Measurements from ENCODE around the gene EML2. TPM values are rescaled to one million over a fixed set of nuclear protein-coding genes. Genes with fewer than 3 reads are reported as not detected.

The EML2 gene
- total RNA-seq, 1 donor from 2014 or later: 144 TPM

DNA sequence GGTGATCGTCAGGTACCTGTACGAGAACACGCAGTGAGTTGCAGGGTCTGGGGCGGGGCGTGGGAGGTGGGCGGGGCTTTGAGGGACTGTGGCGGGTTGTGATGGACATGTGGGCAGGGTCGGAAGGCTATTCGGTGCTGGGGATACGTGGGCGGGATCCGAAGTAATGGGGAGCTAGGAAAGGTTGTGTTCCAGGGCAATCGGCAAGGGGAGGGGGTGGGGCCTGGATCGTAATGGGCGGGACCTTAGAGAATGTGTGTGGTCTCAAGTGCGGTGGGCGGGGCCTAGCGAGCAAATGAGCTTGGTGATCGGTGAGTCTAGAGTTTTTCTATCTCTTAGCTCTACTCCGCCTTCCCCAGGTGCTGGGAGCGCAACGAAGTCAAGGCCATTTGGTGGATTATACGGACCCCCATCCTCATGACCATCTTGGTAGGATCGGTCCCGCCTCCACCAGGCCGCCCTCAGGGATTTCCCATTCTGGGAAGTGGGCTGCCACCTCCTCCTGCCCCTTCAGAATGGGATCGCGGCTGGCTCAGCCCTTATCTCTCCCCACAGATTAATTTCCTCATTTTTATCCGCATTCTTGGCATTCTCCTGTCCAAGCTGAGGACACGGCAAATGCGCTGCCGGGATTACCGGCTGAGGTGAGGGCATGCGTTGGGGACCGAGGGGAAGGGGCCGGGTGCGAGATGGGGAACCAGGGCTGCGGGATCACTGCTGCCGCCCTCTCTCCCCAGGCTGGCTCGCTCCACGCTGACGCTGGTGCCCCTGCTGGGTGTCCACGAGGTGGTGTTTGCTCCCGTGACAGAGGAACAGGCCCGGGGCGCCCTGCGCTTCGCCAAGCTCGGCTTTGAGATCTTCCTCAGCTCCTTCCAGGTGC lies 38.4 kb upstream of the EML2 start:
- H3K27me3 ChIP-seq (ENCODE audit: control insufficient read depth, insufficient read depth, low read length): no peaks in the 10 kb centered on the region
- peak overlapping the region; percentile 39 for H3K4me3 ChIP-seq (ENCODE audit: low read depth, low read length)
- FAIRE-seq: no peak
- peak; percentile 96 for DNase-seq (ENCODE audit: low read depth)
- no peaks in the 10 kb centered on the region for H3K36me3 ChIP-seq (ENCODE audit: control insufficient read depth, insufficient read depth, low read length)
- TF ChIP-seq, protein P1, sequence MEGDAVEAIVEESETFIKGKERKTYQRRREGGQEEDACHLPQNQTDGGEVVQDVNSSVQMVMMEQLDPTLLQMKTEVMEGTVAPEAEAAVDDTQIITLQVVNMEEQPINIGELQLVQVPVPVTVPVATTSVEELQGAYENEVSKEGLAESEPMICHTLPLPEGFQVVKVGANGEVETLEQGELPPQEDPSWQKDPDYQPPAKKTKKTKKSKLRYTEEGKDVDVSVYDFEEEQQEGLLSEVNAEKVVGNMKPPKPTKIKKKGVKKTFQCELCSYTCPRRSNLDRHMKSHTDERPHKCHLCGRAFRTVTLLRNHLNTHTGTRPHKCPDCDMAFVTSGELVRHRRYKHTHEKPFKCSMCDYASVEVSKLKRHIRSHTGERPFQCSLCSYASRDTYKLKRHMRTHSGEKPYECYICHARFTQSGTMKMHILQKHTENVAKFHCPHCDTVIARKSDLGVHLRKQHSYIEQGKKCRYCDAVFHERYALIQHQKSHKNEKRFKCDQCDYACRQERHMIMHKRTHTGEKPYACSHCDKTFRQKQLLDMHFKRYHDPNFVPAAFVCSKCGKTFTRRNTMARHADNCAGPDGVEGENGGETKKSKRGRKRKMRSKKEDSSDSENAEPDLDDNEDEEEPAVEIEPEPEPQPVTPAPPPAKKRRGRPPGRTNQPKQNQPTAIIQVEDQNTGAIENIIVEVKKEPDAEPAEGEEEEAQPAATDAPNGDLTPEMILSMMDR (IDR thresholded peaks at IDR 0.05; ENCODE audit: insufficient read depth, low read length, severe bottlenecking): peak; percentile 67

DNA sequence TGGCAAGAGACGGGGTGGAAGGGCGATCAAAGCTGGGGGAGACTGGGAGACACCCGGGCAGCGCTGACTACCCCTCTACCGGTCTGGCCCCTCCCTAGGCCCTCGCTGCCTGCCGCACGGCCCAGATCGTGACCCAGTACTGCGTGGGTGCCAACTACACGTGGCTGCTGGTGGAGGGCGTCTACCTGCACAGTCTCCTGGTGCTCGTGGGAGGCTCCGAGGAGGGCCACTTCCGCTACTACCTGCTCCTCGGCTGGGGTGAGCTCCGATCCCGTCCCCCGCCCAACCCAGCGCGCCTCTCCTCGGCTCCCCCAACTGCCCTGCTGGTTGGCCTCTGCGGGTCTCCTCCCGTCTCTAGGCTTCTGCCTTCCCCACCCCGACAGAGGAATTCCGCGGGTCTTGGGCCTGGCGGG lies 37.7 kb upstream of the EML2 start:
- no peak for FAIRE-seq
- Histone ChIP-seq H3K27me3 (ENCODE audit: control insufficient read depth, insufficient read depth, low read length) (no peaks in the 10 kb centered on the region), H3K36me3 (ENCODE audit: control insufficient read depth, insufficient read depth, low read length) (no peaks in the 10 kb centered on the region), H3K4me3 (ENCODE audit: low read depth, low read length) (peak overlapping the region; percentile 39)
- DNase-seq (ENCODE audit: low read depth): no peak
- TF ChIP-seq, protein P1 (IDR thresholded peaks at IDR 0.05; ENCODE audit: insufficient read depth, low read length, severe bottlenecking): no peak

DNA sequence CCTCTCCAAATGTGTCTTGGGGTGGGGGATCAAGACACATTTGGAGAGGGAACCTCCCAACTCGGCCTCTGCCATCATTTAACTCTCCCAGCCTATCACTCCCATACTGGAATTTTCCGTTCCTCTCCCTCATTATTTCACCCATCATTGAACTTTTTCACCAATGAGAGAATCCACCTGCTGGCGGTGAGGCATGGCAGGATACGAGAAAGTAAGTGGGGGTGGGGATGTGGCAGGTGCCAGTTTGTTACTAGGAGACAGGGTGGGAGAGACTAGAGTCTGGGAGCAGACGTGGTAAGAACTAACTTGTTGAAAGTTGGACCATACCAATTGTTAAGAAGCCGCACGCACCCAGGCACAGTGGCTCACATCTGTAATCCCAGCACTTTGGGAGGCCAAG lies 35.7 kb upstream of the EML2 start:
- TF ChIP-seq, protein P1 (IDR thresholded peaks at IDR 0.05; ENCODE audit: insufficient read depth, low read length, severe bottlenecking): no peak
- no peaks in the 10 kb centered on the region for H3K36me3 ChIP-seq (ENCODE audit: control insufficient read depth, insufficient read depth, low read length)
- DNase-seq (ENCODE audit: low read depth): no peak
- no peak for FAIRE-seq
- no peaks in the 10 kb centered on the region for H3K27me3 ChIP-seq (ENCODE audit: control insufficient read depth, insufficient read depth, low read length)
- no peak overlapping the region for H3K4me3 ChIP-seq (ENCODE audit: low read depth, low read length)

DNA sequence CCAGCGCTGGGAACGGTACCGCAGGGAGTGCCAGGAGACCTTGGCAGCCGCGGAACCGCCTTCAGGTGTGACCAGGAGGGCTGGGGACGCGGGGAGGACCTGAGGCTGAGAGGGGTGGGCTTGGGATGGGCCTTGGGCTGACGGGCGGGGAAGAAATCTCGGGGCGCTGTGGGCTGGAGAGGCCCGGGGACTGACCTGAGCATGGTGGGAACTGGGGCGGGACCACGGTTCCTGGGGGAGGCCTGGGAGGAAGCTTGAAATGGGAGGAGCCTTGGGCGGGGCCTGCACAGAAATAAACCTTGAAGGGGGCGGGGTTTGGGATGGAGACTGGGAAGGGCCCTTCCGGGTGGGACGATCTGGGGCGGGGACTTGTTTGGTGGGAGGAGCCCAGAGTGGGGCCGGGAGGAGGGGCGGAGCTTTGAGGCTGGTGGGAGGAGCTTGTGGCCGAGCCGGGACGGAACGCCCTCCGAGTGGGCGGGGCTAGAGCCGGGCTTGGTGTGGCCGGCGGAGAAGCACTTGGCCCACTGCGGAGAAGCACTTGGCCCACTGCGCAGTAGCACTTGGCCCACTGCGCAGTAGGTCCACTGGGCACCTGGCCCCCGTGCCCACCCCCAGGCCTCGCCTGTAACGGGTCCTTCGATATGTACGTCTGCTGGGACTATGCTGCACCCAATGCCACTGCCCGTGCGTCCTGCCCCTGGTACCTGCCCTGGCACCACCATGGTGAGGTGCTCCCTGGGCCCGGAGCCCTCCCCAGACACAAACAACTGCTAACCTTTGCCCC lies 31.7 kb upstream of the EML2 start:
- DNase-seq (ENCODE audit: low read depth) (peak; percentile 73), FAIRE-seq (no peak)
- no peaks in the 10 kb centered on the region for H3K36me3 ChIP-seq (ENCODE audit: control insufficient read depth, insufficient read depth, low read length)
- TF ChIP-seq, protein P1 (IDR thresholded peaks at IDR 0.05; ENCODE audit: insufficient read depth, low read length, severe bottlenecking): no peak
- H3K27me3 ChIP-seq (ENCODE audit: control insufficient read depth, insufficient read depth, low read length): no peaks in the 10 kb centered on the region
- H3K4me3 ChIP-seq (ENCODE audit: low read depth, low read length): peak overlapping the region; percentile 45

DNA sequence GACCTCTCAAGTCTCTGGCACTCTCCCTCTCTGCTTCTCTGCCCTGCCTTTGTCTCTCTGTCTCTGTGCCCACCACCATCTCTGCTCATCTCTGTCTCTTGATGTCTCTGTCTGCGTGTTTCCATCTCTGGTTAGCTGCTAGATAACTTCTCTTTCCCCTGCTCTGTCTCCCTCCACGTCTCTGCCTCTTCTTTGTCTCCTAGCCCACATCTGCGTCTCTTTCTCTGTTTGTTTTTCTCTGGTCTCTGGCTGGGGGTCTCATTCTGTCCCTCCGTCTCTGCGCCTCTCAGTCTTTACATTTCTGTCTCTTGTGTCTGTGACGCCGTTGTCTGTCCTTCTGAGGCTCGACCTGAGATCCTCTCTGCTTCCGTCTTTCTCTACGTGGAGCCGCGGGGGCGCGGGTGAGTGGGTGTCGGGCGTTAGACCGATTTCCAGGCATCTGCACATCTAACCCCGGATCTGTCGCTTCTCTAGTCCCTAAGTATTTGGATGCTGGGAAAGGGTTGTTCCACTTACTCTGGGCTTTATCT lies 29.2 kb upstream of the EML2 start:
- no peaks in the 10 kb centered on the region for H3K27me3 ChIP-seq (ENCODE audit: control insufficient read depth, insufficient read depth, low read length)
- H3K36me3 ChIP-seq (ENCODE audit: control insufficient read depth, insufficient read depth, low read length): no peaks in the 10 kb centered on the region
- peak overlapping the region; percentile 22 for H3K4me3 ChIP-seq (ENCODE audit: low read depth, low read length)
- FAIRE-seq: no peak
- DNase-seq (ENCODE audit: low read depth): no peak
- TF ChIP-seq, protein P1 (IDR thresholded peaks at IDR 0.05; ENCODE audit: insufficient read depth, low read length, severe bottlenecking): no peak
